Measurements from ENCODE around the gene SMG9.

The SMG9 gene

GRCh38 chr19:43784981-43785808 is 30.4 kb upstream of the SMG9 start:
- Histone ChIP-seq H3K36me3 (replicated peaks) (no peaks in the 10 kb centered on the region), H3K27me3 (ENCODE audit: low read depth) (no peaks in the 10 kb centered on the region), H3K9me3 (no peaks in the 10 kb centered on the region), H3K4me1 (no peaks in the 10 kb centered on the region), H3K4me3 (no peak overlapping the region)
- in situ Hi-C loops (cut with MboI; ENCODE audit: low sequenced_read_pairs), result no loop called here
- peak; percentile 68 to 73 for DNase-seq (ENCODE audit: low spot score in 2 of 2)

DNA sequence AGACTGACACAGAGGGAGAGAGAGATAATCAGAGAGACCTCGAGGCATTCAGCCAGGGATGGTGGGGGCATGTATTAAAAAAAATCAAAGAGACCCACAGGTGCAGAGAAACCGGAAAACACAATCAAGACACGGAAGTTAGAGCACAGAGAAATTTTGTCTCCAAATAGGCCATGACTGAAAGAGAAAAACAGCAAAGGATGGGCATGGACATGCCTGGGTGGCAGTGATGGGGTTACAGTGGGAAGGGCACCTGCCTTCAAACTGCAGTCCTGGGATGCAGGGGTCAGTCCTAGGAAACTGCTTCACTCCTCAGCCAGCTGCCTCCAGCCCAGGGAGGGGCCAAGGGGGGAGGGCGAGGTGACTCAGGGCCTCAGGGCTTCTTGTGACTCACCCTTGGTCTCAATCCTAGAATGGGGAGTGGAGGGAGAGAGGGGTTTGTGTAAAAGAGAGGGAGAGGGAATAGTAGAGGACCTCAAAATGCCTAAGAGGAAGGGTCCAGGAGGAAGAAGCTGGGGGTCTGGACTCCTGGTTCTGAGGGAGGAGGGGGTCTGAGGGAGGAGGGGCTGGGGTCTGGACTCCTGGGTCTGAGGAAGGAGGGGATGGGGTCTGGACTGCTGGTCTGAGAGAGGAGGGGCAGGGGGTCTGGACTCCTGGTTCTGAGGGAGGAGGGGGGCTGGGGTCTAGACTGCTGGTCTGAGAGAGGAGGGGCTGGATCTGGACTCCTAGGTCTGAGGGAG is 29.6 kb upstream of the SMG9 start:
- in situ Hi-C loops (cut with MboI; ENCODE audit: low sequenced_read_pairs), result no loop called here
- H3K27me3 ChIP-seq (ENCODE audit: low read depth), result no peaks in the 10 kb centered on the region

DNA sequence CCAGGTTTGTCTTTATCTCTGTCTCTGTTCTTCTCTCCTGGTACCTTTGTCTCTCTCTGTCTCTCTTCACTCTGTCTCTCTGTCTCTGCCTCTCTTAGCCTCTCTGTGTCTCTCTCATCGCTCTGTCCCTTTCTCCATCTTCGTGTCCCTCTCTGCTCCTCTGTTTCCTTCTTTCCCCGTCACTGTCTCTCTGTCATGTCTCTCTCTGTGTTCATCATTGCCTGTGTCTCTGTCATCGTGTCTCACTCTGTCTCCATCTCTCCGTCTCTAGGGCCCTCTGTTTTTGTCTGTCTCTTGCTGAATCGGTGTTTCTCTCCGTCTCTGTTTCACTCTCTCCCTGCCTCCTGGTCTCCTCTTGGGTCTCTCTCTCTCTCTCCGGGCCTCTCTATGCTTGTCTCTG is 28.9 kb upstream of the SMG9 start:
- Histone ChIP-seq H3K4me1 (no peaks in the 10 kb centered on the region), H3K27me3 (ENCODE audit: low read depth) (no peaks in the 10 kb centered on the region), H3K9me3 (no peaks in the 10 kb centered on the region), H3K4me3 (no peak overlapping the region), H3K36me3 (replicated peaks) (no peaks in the 10 kb centered on the region)
- no peak for DNase-seq (ENCODE audit: low spot score in 2 of 2)
- in situ Hi-C loops (cut with MboI; ENCODE audit: low sequenced_read_pairs), result no loop called here

More for the DNA sequence above, 29.6 kb upstream of the SMG9 start:
- Histone ChIP-seq H3K36me3 (replicated peaks) (no peaks in the 10 kb centered on the region), H3K4me1 (no peaks in the 10 kb centered on the region), H3K9me3 (no peaks in the 10 kb centered on the region), H3K4me3 (no peak overlapping the region)
- no peak for DNase-seq (ENCODE audit: low spot score in 2 of 2)

- no peaks in the 10 kb centered on the region for H3K36me3 ChIP-seq (replicated peaks)
- no peaks in the 10 kb centered on the region for H3K27me3 ChIP-seq (ENCODE audit: low read depth)
- H3K4me3 ChIP-seq, result no peak overlapping the region
- in situ Hi-C loops (cut with MboI; ENCODE audit: low sequenced_read_pairs), result no loop called here
- no peaks in the 10 kb centered on the region for H3K9me3 ChIP-seq
- H3K4me1 ChIP-seq, result no peaks in the 10 kb centered on the region
- DNase-seq (ENCODE audit: low spot score in 2 of 2), result no peak
Measured at GRCh38 chr19:43782689-43783231, 28.0 kb upstream of the SMG9 start.

DNA sequence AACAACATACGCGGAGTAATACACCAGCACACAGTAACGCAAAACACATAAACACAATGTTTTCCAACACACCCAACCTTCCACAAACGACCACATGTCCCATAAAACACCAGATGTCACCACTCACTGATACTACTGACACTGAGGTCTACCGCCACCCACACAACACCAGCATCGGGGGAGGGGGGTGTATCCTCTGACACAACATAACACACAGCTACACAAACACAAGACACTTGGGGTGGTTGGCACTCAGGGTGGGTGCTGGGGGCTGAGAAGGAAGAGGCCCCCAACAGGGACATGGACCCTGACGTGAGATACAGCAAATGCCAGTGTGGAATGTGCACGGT is 27.5 kb upstream of the SMG9 start:
- no peak overlapping the region for H3K4me3 ChIP-seq
- H3K9me3 ChIP-seq, result no peaks in the 10 kb centered on the region
- DNase-seq (ENCODE audit: low spot score in 2 of 2), result no peak
- no peaks in the 10 kb centered on the region for H3K4me1 ChIP-seq
- H3K27me3 ChIP-seq (ENCODE audit: low read depth), result no peaks in the 10 kb centered on the region
- no peaks in the 10 kb centered on the region for H3K36me3 ChIP-seq (replicated peaks)
- in situ Hi-C loops (cut with MboI; ENCODE audit: low sequenced_read_pairs), result no loop called here

- H3K9me3 ChIP-seq, result no peaks in the 10 kb centered on the region
- no peak overlapping the region for H3K4me3 ChIP-seq
- in situ Hi-C loops (cut with MboI; ENCODE audit: low sequenced_read_pairs), result no loop called here
- DNase-seq (ENCODE audit: low spot score in 2 of 2), result no peak
- H3K36me3 ChIP-seq (replicated peaks), result no peaks in the 10 kb centered on the region
- no peaks in the 10 kb centered on the region for H3K27me3 ChIP-seq (ENCODE audit: low read depth)
- no peaks in the 10 kb centered on the region for H3K4me1 ChIP-seq
Measured at GRCh38 chr19:43781630-43782310, 27.0 kb upstream of the SMG9 start.

DNA sequence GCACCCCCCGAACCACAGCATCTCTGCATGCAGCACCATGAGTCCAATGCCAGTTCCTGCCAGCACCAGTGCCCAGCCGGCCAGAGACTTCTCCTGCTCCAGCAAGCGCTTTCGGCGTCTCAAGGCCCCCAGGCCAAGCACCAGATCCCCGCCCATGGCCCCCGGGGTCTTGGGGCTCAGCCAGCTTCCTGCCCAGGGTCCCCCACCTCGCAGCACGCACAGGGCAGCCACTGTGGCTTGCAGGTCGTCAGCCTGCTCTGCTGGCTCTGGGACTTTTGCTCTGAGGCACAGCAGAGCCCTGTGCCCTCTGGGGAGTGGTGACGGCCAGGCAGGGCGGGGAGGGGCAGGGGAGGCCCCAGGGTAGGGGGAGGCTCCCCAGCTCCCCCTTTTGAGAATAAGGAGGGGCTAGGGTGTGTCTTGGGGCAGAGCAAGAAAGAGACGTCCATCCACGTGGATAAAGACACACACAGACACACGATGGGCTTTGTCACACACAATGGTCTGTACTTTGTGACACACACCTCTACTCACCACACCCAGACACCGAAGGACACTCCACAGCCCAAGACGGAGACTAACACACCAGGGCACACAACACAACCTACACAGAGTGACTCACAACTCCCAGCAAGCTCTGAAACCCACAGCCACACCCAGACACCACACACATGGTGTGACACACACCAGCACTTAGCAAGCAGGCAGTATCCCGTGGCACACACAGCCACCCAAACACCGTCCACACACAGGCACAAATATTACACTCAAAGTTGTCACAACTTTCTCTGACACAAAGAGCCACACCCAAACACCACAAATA is 26.2 kb upstream of the SMG9 start, which contains the start of gene KCNN4:
Gene KCNN4, minus strand, starts transcription at position 268 of the 820 bp plus-strand sequence. Its CDS starts 112 bp downstream, at position 156.
- Histone ChIP-seq H3K9me3 (no peaks in the 10 kb centered on the region), H3K4me3 (no peak within 1 kb of the TSS), H3K4me1 (no peaks in the 10 kb centered on the region), H3K36me3 (replicated peaks) (no peaks in the 10 kb centered on the region), H3K27me3 (ENCODE audit: low read depth) (no peaks in the 10 kb centered on the region)
- in situ Hi-C loops (cut with MboI; ENCODE audit: low sequenced_read_pairs), result no loop called here
- DNase-seq (ENCODE audit: low spot score in 2 of 2), result no peak

DNA sequence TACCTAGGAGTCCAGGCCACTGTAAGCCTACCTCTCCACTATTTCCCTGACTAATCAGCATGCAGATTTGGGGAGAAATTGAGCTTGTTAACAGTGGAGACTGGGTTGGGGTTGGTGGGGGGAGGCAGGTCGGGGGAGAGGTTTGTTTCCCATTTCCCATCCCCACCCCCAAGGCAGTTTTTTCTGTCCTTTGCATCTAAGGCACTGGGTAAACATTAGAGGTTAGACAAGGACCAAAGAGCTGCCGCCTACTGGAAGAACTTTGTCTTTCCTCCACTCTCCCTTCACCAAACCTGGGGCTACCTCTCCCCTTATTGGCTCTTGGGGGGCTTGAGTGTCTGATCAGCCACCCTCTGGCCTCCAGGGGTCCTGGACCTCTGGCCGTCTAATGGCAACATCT is 25.1 kb upstream of the SMG9 start:
- H3K9me3 ChIP-seq, result no peaks in the 10 kb centered on the region
- H3K4me1 ChIP-seq, result no peaks in the 10 kb centered on the region
- no peak for DNase-seq (ENCODE audit: low spot score in 2 of 2)
- in situ Hi-C loops (cut with MboI; ENCODE audit: low sequenced_read_pairs), result no loop called here
- no peaks in the 10 kb centered on the region for H3K27me3 ChIP-seq (ENCODE audit: low read depth)
- H3K36me3 ChIP-seq (replicated peaks), result no peaks in the 10 kb centered on the region
- no peak overlapping the region for H3K4me3 ChIP-seq

- Histone ChIP-seq H3K27me3 (ENCODE audit: low read depth) (no peaks in the 10 kb centered on the region), H3K4me3 (no peak overlapping the region), H3K36me3 (replicated peaks) (no peaks in the 10 kb centered on the region), H3K4me1 (no peaks in the 10 kb centered on the region), H3K9me3 (no peaks in the 10 kb centered on the region)
- no peak for DNase-seq (ENCODE audit: low spot score in 2 of 2)
- in situ Hi-C loops (cut with MboI; ENCODE audit: low sequenced_read_pairs), result no loop called here
Measured at GRCh38 chr19:43779147-43779819, 24.5 kb upstream of the SMG9 start.

- Histone ChIP-seq H3K27me3 (ENCODE audit: low read depth) (no peaks in the 10 kb centered on the region), H3K36me3 (replicated peaks) (no peaks in the 10 kb centered on the region), H3K4me1 (no peaks in the 10 kb centered on the region), H3K9me3 (no peaks in the 10 kb centered on the region), H3K4me3 (no peak overlapping the region)
- in situ Hi-C loops (cut with MboI; ENCODE audit: low sequenced_read_pairs), result no loop called here
- no peak for DNase-seq (ENCODE audit: low spot score in 2 of 2)
Measured at GRCh38 chr19:43778651-43779050, 23.9 kb upstream of the SMG9 start.

DNA sequence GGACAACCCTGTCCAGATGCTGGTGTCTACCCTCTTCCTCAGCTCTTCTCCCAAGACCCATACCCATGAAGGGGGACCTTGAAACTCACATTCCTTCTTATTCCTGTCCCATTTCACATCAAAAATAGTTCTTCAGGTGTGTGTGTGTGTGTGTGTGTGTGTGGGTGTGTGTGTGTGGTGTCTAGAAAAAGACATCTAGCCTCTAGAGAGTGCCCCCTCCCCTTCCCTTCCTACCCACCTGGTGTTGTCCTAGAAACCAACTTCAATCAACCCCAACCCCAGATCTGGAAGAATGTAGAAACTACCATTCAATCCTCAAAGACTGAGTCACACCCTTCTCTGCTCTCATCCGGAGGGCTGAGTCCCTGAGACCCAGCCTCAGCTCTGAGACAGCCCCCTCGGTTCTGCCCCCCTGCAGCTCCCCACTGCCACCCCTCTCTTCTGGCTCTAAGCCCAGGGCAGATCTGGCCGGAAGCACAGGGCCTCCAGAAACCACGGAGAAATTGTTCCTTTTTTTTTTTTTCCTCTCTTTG is 22.5 kb upstream of the SMG9 start:
- Histone ChIP-seq H3K27me3 (ENCODE audit: low read depth) (no peaks in the 10 kb centered on the region), H3K9me3 (no peaks in the 10 kb centered on the region), H3K4me1 (no peaks in the 10 kb centered on the region), H3K36me3 (replicated peaks) (no peaks in the 10 kb centered on the region), H3K4me3 (no peak overlapping the region)
- DNase-seq (ENCODE audit: low spot score in 2 of 2), result no peak
- in situ Hi-C loops (cut with MboI; ENCODE audit: low sequenced_read_pairs), result no loop called here

DNA sequence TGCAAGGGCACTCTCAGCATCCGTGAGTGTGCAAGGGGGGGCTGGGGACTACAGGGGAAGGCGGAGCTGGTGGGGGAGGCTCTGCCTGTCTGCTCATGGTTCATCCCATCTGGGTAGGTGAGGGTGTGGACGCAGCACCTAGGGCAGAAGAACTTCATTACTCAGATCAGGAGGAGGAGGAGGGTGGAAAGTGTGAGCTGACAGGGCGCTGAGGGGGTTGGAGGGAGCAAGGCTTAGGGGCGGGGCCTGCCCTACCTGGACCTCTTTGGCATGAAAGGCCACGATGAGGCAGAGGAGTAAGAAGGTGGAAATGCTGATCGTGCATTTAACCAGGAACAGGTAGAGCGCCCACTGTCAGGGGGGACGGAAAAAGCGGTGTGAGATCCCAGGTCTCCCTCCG is 21.5 kb upstream of the SMG9 start:
- no peak overlapping the region for H3K4me3 ChIP-seq
- H3K9me3 ChIP-seq, result no peaks in the 10 kb centered on the region
- in situ Hi-C loops (cut with MboI; ENCODE audit: low sequenced_read_pairs), result no loop called here
- H3K36me3 ChIP-seq (replicated peaks), result no peaks in the 10 kb centered on the region
- H3K27me3 ChIP-seq (ENCODE audit: low read depth), result no peaks in the 10 kb centered on the region
- H3K4me1 ChIP-seq, result no peaks in the 10 kb centered on the region
- DNase-seq (ENCODE audit: low spot score in 2 of 2), result no peak

Data from HAP-1 (cell line).